GM04504 (cell line): Measurements from ENCODE around the gene STK11IP.
"Not testable (repeated sequence)": the region's sequence is repeated elsewhere in the genome, so short reads cannot be mapped to it uniquely, and the experiment has no call there.

Source experiments
- DNase-seq: peaks from one replicate; pipeline ENCODE4 v3.0.0-alpha.2; 2012; ENCODE audit warnings: low read depth

STK11IP gene

GRCh38 chr2:219634951-219635751, 37.5 kb downstream of the STK11IP start:
- no peak for DNase-seq

GRCh38 chr2:219636144-219636915, 38.7 kb downstream of the STK11IP start:
- DNase-seq: no peak

GRCh38 chr2:219636941-219637841, 39.5 kb downstream of the STK11IP start:
- no peak for DNase-seq

- no peak for DNase-seq
These were observed 40.2 kb downstream of the STK11IP start for GRCh38 chr2:219637842-219638185.

GRCh38 chr2:219638217-219638947, 40.7 kb downstream of the STK11IP start:
- DNase-seq: no peak

GRCh38 chr2:219638948-219639755, 41.5 kb downstream of the STK11IP start:
- DNase-seq: peak; percentile 28

- no peak for DNase-seq
These were observed 43.9 kb downstream of the STK11IP start for GRCh38 chr2:219641390-219642068.

- no peak for DNase-seq
These were observed 44.4 kb downstream of the STK11IP start for GRCh38 chr2:219642069-219642454.

GRCh38 chr2:219642465-219643083, 44.9 kb downstream of the STK11IP start:
- peak; percentile 91 for DNase-seq

- no peak for DNase-seq
These were observed 45.4 kb downstream of the STK11IP start for GRCh38 chr2:219643084-219643473.

- DNase-seq: no peak
These were observed 46.2 kb downstream of the STK11IP start for GRCh38 chr2:219643788-219644398.

GRCh38 chr2:219644801-219645480, 47.3 kb downstream of the STK11IP start:
- no peak for DNase-seq

- DNase-seq: peak; percentile 66
These were observed 48.2 kb downstream of the STK11IP start for GRCh38 chr2:219645631-219646527.

- no peak for DNase-seq
These were observed 50.5 kb downstream of the STK11IP start for GRCh38 chr2:219648176-219648575.

- no peak for DNase-seq
These were observed 51.3 kb downstream of the STK11IP start for GRCh38 chr2:219648963-219649362.

- no peak for DNase-seq
These were observed 53.0 kb downstream of the STK11IP start for GRCh38 chr2:219650426-219651248.

- DNase-seq: not testable (repeated sequence)
These were observed 54.0 kb downstream of the STK11IP start for GRCh38 chr2:219651656-219652055.
